OCI-LY1 (cell line): ENCODE data around the gene FREM3.

Experiments
- CTCF ChIP-seq: fragments of 200-600 bp; sonication (generic), shearing (Covaris generic); IDR thresholded peaks from 2 replicates; pipeline ENCODE4 v1.5.1; 2017; ENCODE audit warnings: mild to moderate bottlenecking, antibody characterized with exemption, low read length, moderate library complexity, mixed read lengths
- EZH2 ChIP-seq: fragments of 200-600 bp; sonication (generic), shearing (Covaris generic); IDR thresholded peaks from 2 replicates; pipeline ENCODE4 v1.8.0; 2017; ENCODE audit warnings: borderline replicate concordance, mixed run types, mild to moderate bottlenecking, antibody characterized with exemption, low read length, moderate library complexity, mixed read lengths

- TF ChIP-seq CTCF = no peak
- no peak for TF ChIP-seq EZH2
These were observed 142.2 kb downstream of the FREM3 start for GRCh38 chr4:143558286-143558685.
